ENCODE results near the gene FOXL2.
A peak's percentile ranks its signal among the peaks of the same experiment; 100 is the strongest.

FOXL2 gene

GRCh38 chr3:138944929-138945708 lies 1.8 kb downstream of the FOXL2 start:
- DNase-seq: no peak

DNA sequence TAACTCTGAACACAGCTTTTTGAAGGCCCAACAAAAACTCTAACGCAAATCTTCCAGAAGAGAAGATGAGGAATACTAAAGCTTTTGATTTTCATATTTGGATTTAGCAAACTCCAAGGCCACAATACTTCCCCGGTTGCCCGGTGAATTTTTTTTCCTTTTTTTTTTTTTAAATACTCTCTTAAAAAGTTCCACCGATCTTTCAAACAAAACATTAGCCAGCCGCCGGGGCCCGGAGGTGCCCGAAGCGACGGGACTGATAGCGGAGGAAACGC lies 2.3 kb downstream of the FOXL2 start:
- no peak for DNase-seq

GRCh38 chr3:138943724-138944653 lies 2.9 kb downstream of the FOXL2 start:
- no peak for DNase-seq

- DNase-seq: no peak
These were observed 3.9 kb downstream of the FOXL2 start for GRCh38 chr3:138942861-138943623.

DNA sequence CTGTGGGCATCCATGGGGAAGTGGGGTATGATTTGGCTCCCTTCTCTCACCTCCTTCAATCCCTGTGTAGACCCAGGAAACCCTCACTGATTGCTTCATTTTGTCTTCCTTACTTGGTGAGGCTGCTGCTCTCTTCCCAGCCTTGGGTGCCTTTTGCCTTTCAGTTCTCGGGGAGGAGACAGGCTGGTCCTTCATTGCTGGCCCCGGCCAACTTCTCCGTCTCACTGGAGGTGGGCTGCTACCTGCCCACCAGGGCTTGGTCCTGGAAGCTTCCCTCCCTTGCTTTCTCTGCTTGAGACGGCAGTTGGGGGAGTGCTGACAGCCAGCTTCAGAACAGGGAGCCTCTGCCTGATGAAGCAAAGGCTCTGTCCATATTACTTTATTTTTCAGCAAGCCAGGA lies 4.7 kb downstream of the FOXL2 start:
- no peak for DNase-seq

GRCh38 chr3:138941259-138941885 lies 5.6 kb downstream of the FOXL2 start:
- DNase-seq: peak in 1 of 2 experiments; percentile 22

DNA sequence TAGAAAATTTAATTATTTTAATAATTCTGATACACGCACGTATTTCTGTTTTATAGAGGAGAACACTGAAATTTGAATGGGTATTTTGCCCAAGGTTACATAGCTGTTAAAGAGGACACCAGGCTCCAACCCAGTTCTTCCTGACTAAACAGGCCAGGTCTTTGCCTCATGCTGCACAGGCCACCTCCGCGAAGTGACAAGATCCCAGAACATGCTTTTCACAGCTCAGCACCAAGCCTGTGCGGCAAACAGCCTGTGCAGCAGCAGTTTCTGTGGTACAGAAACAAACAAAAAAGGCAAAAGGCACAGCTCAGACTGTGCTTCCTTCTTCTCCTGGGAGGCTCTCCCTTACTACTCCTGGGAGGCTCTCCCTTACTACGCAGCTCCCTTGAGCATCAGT lies 6.5 kb downstream of the FOXL2 start:
- no peak for DNase-seq

GRCh38 chr3:138939561-138940241 lies 7.2 kb downstream of the FOXL2 start:
- DNase-seq: no peak

DNA sequence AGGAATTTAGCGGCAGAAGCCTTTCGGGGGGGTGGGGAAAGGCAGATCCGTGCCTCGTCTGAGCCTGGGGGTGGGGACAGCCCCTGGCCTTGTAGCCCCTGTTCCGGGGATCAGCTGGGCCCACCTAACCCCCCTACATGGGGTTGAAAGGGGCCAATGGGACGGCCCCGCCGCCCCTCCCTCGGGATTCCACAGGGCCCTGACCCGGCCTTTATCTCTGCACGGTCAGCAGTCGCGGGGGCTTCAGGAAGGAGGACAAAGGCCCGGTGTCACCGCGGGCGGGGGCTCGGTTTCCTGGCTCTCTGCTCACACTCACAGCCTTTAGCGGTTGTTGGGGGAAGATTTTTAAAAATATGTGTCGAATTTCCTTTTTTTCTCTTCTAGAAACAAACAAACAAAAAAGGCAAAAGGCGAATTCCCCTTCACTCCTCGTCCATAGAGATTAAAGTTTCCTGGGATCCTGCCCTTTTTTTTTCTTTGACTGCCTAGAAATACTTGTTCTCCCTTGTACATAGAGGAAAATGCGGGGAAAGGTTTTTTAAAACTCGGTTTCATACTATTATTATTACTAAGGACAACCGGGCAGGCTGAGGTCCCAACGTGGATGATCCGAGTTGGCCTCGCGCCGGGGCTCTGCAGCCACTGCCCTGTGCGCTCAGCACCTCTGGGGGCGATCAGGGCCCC lies 7.9 kb downstream of the FOXL2 start:
- DNase-seq: no peak

GRCh38 chr3:138938056-138938876 lies 8.7 kb downstream of the FOXL2 start:
- no peak for DNase-seq

DNA sequence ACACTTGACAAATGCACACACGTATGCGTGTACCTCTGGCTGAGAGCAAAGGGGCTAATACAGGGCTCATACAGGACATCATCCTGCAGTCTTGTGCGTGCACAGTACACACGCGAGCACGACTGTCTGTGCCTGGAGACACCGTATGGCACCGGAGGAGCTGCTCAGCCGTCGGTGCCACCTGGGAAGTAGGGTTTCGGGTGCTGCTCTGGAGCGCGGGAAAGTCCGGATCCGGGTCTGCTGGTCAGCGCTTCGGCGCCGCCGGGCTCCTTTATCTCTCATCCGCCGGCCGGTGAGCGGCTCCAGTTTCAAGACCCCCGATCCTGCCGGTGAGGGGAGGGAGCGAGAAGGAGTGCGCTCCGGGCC lies 9.3 kb downstream of the FOXL2 start:
- no peak for DNase-seq

- DNase-seq: no peak
These were observed 9.9 kb downstream of the FOXL2 start for GRCh38 chr3:138936741-138937689.

DNA sequence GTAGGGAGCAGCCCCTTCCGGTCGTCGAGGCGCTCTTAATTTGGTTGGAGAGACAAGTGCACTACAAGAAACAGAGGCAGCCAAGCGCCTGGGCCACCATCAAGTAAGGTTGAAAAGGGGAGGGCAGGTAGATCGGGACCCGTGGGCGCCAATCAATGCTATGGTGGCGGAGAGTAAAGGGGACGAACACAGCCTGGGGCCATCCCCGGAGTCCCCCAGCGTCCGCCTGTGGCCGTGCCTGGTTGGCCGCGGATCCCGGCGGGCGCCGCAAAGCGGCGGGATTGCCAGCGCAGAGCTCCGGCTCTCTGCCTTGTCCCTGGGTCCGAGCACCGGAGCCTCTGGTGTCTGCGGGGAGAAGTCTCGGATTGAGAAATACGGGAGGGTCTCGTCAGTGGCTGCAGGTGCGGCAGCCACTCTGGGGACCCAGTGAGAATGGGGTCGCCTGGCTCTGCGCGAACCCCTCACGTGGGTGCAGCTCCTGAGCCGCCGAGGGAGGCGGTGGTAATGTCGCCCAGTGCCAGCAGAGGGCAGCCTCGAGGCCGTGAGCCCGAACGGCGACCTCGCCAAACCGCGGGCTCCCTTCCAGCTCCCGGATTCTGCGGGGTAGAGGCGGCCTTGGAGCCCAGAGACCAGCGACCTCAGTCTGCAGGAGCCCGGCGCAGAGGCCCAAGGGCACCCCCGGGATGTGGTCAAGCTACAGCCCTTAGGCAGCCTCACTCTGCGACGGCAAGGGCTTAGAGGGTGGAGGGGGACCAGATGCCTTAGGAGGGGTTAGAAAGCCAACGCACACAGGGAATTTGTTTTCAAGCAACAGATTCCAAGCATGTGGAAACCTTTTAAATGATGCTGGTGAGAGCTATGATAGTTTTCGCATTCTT lies 10.8 kb downstream of the FOXL2 start:
- peak in 1 of 2 experiments; percentile 11 for DNase-seq

DNA sequence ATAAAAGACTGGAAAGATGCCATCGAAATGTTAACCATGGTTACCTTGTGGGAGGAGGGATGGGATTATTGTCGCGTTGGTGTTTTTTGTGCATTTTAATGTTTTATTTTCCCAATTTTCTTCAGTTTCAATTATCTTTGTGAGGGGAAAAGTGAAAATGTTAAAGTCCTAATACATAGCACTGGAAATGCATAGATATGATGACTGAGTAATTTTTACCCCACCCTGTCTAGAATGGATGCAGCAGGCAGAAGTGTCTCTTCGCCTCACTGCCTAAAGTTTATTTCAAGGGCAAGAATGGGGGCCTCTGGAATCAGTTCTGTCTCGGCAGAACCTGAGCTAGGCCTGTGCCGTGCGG lies 11.5 kb downstream of the FOXL2 start:
- DNase-seq: no peak

GRCh38 chr3:138933981-138934691 lies 12.8 kb downstream of the FOXL2 start:
- no peak for DNase-seq

- DNase-seq: no peak
These were observed 13.8 kb downstream of the FOXL2 start for GRCh38 chr3:138933068-138933668.

GRCh38 chr3:138928727-138929372 lies 18.1 kb downstream of the FOXL2 start:
- no peak for DNase-seq
